ENCODE data around the gene VCAN. TPM values are rescaled to one million over a fixed set of nuclear protein-coding genes. Genes with fewer than 3 reads are reported as not detected.

The VCAN gene
- total RNA-seq, 6 experiments from 2014 or later = 3.8 to 13.8 (median 6.0) TPM

- no peak for TF ChIP-seq POLR2A (IDR thresholded peaks at IDR 0.05)
- TF ChIP-seq, protein P1, sequence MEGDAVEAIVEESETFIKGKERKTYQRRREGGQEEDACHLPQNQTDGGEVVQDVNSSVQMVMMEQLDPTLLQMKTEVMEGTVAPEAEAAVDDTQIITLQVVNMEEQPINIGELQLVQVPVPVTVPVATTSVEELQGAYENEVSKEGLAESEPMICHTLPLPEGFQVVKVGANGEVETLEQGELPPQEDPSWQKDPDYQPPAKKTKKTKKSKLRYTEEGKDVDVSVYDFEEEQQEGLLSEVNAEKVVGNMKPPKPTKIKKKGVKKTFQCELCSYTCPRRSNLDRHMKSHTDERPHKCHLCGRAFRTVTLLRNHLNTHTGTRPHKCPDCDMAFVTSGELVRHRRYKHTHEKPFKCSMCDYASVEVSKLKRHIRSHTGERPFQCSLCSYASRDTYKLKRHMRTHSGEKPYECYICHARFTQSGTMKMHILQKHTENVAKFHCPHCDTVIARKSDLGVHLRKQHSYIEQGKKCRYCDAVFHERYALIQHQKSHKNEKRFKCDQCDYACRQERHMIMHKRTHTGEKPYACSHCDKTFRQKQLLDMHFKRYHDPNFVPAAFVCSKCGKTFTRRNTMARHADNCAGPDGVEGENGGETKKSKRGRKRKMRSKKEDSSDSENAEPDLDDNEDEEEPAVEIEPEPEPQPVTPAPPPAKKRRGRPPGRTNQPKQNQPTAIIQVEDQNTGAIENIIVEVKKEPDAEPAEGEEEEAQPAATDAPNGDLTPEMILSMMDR (IDR thresholded peaks at IDR 0.05) = no peak
Observed at GRCh38 chr5:83552275-83552674, 80.7 kb downstream of the VCAN start.

DNA sequence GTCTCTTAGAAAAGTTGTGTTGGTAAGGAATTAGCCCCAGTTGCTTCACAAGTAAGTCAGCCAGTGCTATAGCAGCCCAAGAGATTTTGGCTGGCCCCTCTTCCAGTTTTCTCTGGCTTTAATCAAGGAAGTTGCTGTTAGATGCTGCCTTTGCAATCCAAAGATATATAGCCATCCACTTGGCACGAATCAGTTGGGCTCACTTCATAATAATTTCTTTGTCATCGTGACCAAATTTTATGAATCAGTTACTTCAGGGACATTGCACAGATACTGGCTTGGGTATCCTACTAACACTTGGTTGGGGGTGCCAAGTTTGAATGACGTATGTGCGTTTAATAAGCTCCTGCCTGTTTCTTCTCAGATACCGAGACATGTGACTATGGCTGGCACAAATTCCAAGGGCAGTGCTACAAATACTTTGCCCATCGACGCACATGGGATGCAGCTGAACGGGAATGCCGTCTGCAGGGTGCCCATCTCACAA lies 81.5 kb downstream of the VCAN start:
- no peak overlapping the region for H3K27ac ChIP-seq
- H3K4me3 ChIP-seq = no peak overlapping the region
- no peaks in the 10 kb centered on the region for H3K36me3 ChIP-seq
- 83% methylated on average over 9 of the region's 9 CpGs for WGBS (ENCODE audit: insufficient coverage, low coverage, low lambda C conversion rate, missing lambda C conversion rate)
- no peaks in the 10 kb centered on the region for H3K27me3 ChIP-seq
- ATAC-seq (no peak), DNase-seq (no peak)
- no peaks in the 10 kb centered on the region for H3K9me3 ChIP-seq
- H3K4me1 ChIP-seq = peaks cover 0 to 7% (median 0%) of the 10 kb centered on the region in 4 donors
- TF ChIP-seq, protein P1 (IDR thresholded peaks at IDR 0.05) = no peak
- no peak for TF ChIP-seq POLR2A (IDR thresholded peaks at IDR 0.05)
- intact Hi-C loops (cut with DNase I) = no loop called here

More at GRCh38 chr5:83552275-83552674, 80.7 kb downstream of the VCAN start:
- H3K4me3 ChIP-seq = no peak overlapping the region
- intact Hi-C loops (cut with DNase I) = no loop called here
- DNase-seq (no peak), ATAC-seq (no peak)
- H3K27ac ChIP-seq = no peak overlapping the region
- H3K36me3 ChIP-seq = no peaks in the 10 kb centered on the region
- peaks cover 0 to 11% (median 0%) of the 10 kb centered on the region in 4 donors for H3K4me1 ChIP-seq
- no peaks in the 10 kb centered on the region for H3K27me3 ChIP-seq
- H3K9me3 ChIP-seq = no peaks in the 10 kb centered on the region

- intact Hi-C loops (cut with DNase I) = no loop called here
- TF ChIP-seq, protein P1 (IDR thresholded peaks at IDR 0.05) = no peak
- TF ChIP-seq POLR2A (IDR thresholded peaks at IDR 0.05) = no peak
- no peaks in the 10 kb centered on the region for H3K36me3 ChIP-seq
- peak; percentile 35 to 89 (median 66) for ATAC-seq
- H3K9me3 ChIP-seq = no peaks in the 10 kb centered on the region
- 27% methylated on average over 5 of the region's 5 CpGs for WGBS (ENCODE audit: insufficient coverage, low coverage, low lambda C conversion rate, missing lambda C conversion rate)
- no peak overlapping the region for H3K4me3 ChIP-seq
- no peak overlapping the region for H3K27ac ChIP-seq
- H3K4me1 ChIP-seq = no peaks in the 10 kb centered on the region
- peak in 1 of 3 donors; percentile 19 for DNase-seq
- no peaks in the 10 kb centered on the region for H3K27me3 ChIP-seq
Observed at GRCh38 chr5:83554133-83554532, 82.6 kb downstream of the VCAN start.

- ATAC-seq (no peak), DNase-seq (no peak)
- TF ChIP-seq, protein P1 (IDR thresholded peaks at IDR 0.05) = no peak
- Histone ChIP-seq H3K27ac (no peak overlapping the region), H3K4me3 (no peak overlapping the region), H3K27me3 (no peaks in the 10 kb centered on the region), H3K4me1 (no peaks in the 10 kb centered on the region), H3K36me3 (no peaks in the 10 kb centered on the region), H3K9me3 (no peaks in the 10 kb centered on the region)
- intact Hi-C loops (cut with DNase I) = no loop called here
- WGBS (ENCODE audit: insufficient coverage, low coverage, low lambda C conversion rate, missing lambda C conversion rate) = 88% methylated on average over 1 of the region's 1 CpG
Observed at GRCh38 chr5:83554686-83555085, 83.1 kb downstream of the VCAN start.

- Histone ChIP-seq H3K4me3 (no peak overlapping the region), H3K9me3 (no peaks in the 10 kb centered on the region), H3K27ac (no peak overlapping the region), H3K36me3 (no peaks in the 10 kb centered on the region), H3K27me3 (no peaks in the 10 kb centered on the region), H3K4me1 (no peaks in the 10 kb centered on the region)
- TF ChIP-seq POLR2A (IDR thresholded peaks at IDR 0.05) = no peak
- TF ChIP-seq, protein P1 (IDR thresholded peaks at IDR 0.05) = no peak
- intact Hi-C loops (cut with DNase I) = no loop called here
- ATAC-seq (no peak), DNase-seq (no peak)
- WGBS (ENCODE audit: insufficient coverage, low coverage, low lambda C conversion rate, missing lambda C conversion rate) = 97% methylated on average over 2 of the region's 2 CpGs
Observed at GRCh38 chr5:83555263-83555662, 83.7 kb downstream of the VCAN start.
